HepG2 (cell line): ENCODE data around the gene TBC1D20. TPM values are rescaled to one million over a fixed set of nuclear protein-coding genes. Genes with fewer than 3 reads are reported as not detected.

Experiments used
- CHD4 ChIP-seq: fragments of 200-600 bp; sonication (generic); IDR thresholded peaks from 2 replicates; pipeline ENCODE4 v1.7.0; 2017; ENCODE audit warnings: mild to moderate bottlenecking, low read length, borderline replicate concordance
- GLI4 ChIP-seq: sonication (generic); formaldehyde crosslinking; IDR thresholded peaks from 2 replicates; pipeline ENCODE4 v1.5.1; 2020; ENCODE audit warnings: missing genetic modification reagents, mild to moderate bottlenecking, moderate library complexity, borderline replicate concordance
- GPN1 ChIP-seq: sonication (generic); formaldehyde crosslinking; IDR thresholded peaks from 2 replicates; pipeline ENCODE4 v1.5.1; 2020; ENCODE audit warnings: missing genetic modification reagents, borderline replicate concordance
- GTF3A ChIP-seq: sonication (generic); formaldehyde crosslinking; conservative IDR thresholded peaks from 2 replicates; pipeline ENCODE4 v1.4.0; 2020; ENCODE audit warnings: mild to moderate bottlenecking, missing genetic modification reagents
- KLF9 ChIP-seq: IDR thresholded peaks from 2 replicates; pipeline ENCODE4 v1.6.1; 2016; ENCODE audit warnings: low read depth
- NONO ChIP-seq, 2 experiments: fragments of 450-650 bp in 1 of 2; sonication (generic) in 1 of 2; formaldehyde crosslinking in 1 of 2; IDR thresholded peaks in 1 of 2; conservative IDR thresholded peaks in 1 of 2; 2 replicates each; pipeline versions ENCODE4 v1.6.1 to v1.8.0; 2017 to 2022; ENCODE audit warnings: mild to moderate bottlenecking in 1 of 2, missing genetic modification reagents in 1 of 2, moderate library complexity in 1 of 2
- PTBP1 ChIP-seq: fragments of 200-400 bp; formaldehyde crosslinking; IDR thresholded peaks from 2 replicates; pipeline ENCODE4 v1.6.1; 2018; ENCODE audit warnings: low read length, low read depth; ENCODE audit not compliant: poor library complexity, severe bottlenecking
- SMAD9 ChIP-seq: sonication (generic); formaldehyde crosslinking; IDR thresholded peaks from 2 replicates; pipeline ENCODE4 v1.5.1; 2020; ENCODE audit warnings: mild to moderate bottlenecking, missing genetic modification reagents
- TCF7L2 ChIP-seq: IDR thresholded peaks from 2 replicates; pipeline ENCODE4 v1.6.1; 2011; ENCODE audit warnings: mild to moderate bottlenecking, low read depth, low read length, moderate library complexity
- TFAP4 ChIP-seq: sonication (generic); IDR thresholded peaks from 2 replicates; pipeline ENCODE4 v1.6.1; 2016; ENCODE audit warnings: low read depth, borderline replicate concordance
- ZBTB7B ChIP-seq: sonication (generic); formaldehyde crosslinking; IDR thresholded peaks from 2 replicates; pipeline ENCODE4 v1.4.0; 2020; ENCODE audit warnings: missing genetic modification reagents
- ZNF432 ChIP-seq: sonication (generic); formaldehyde crosslinking; IDR thresholded peaks from 2 replicates; pipeline ENCODE4 v1.5.0; 2020; ENCODE audit warnings: missing genetic modification reagents, mild to moderate bottlenecking, borderline replicate concordance
- ZNF782 ChIP-seq: sonication (generic); formaldehyde crosslinking; IDR thresholded peaks from 2 replicates; pipeline ENCODE4 v1.4.0; 2020; ENCODE audit warnings: missing genetic modification reagents, mild to moderate bottlenecking, borderline replicate concordance
- ZNF878 ChIP-seq: sonication (generic); formaldehyde crosslinking; IDR thresholded peaks from 2 replicates; pipeline ENCODE4 v1.8.1; 2023; ENCODE audit warnings: mild to moderate bottlenecking, missing genetic modification reagents, moderate library complexity
- ZSCAN9 ChIP-seq: IDR thresholded peaks from 2 replicates; pipeline ENCODE4 v1.6.1; 2016; ENCODE audit warnings: borderline replicate concordance
- polyA plus RNA-seq, 8 experiments: library from polyadenylated mRNA; depleted of rRNA in 3 of 8; stranded (reverse) in 7 of 8; unstranded in 1 of 8; fragments of >200 nt; fragmentation: Illumina TruSeq in 4 of 8; extraction: Trizol in 4 of 8; gene quantifications; 2 replicates each; pipeline versions ENCODE4 v1.2.1 to v1.2.3, GENCODE V29; 2011 to 2016; ENCODE audit warnings: low read depth in 4 of 8, missing spikeins in 1 of 8, mixed read lengths in 1 of 8; ENCODE audit not compliant: insufficient read depth in 1 of 8
- total RNA-seq, 5 experiments: library from RNA; depleted of rRNA; stranded (reverse); fragments of >200 nt; fragmentation: Illumina TruSeq; extraction: Trizol; gene quantifications; 2 replicates each; pipeline ENCODE4 v1.2.3, GENCODE V29; 2016; ENCODE audit warnings: low read depth in 1 of 5
- TF ChIP-seq, protein P1 (sequence below): sonication (generic); formaldehyde crosslinking; IDR thresholded peaks from 2 replicates; pipeline ENCODE4 v1.5.1; 2020; ENCODE audit warnings: missing genetic modification reagents, mild to moderate bottlenecking, borderline replicate concordance
- TF ChIP-seq, protein P2 (sequence below): sonication (generic); formaldehyde crosslinking; IDR thresholded peaks from 2 replicates; pipeline ENCODE4 v1.4.0; 2020; ENCODE audit warnings: missing genetic modification reagents, mild to moderate bottlenecking, borderline replicate concordance
- TF ChIP-seq, protein P3 (sequence below): IDR thresholded peaks from 2 replicates; pipeline ENCODE4 v1.6.1; 2016; ENCODE audit warnings: missing biosample characterization, missing genetic modification reagents, low read depth
- TF ChIP-seq, protein P4 (sequence below): sonication (generic); formaldehyde crosslinking; IDR thresholded peaks from 2 replicates; pipeline ENCODE4 v1.4.0; 2020; ENCODE audit warnings: low read depth, mild to moderate bottlenecking, missing genetic modification reagents
- TF ChIP-seq, protein P5 (sequence below): sonication (generic); formaldehyde crosslinking; IDR thresholded peaks from 2 replicates; pipeline ENCODE4 v1.5.0; 2020; ENCODE audit warnings: missing genetic modification reagents

The TBC1D20 gene
- total and polyA plus RNA-seq, 2 of the 13 experiments (the other 11 are each of a cell fraction or from before 2014, with no cell fraction given), result 36.6 to 47.1 TPM

GRCh38 chr20:400454-401275 is 61.7 kb downstream of the TBC1D20 start (continued):
- TF ChIP-seq TCF7L2 (no peak), ZNF782 (CRISPR knock-in tag) (peak; percentile 38; the same call in 1 of the 2 replicates), ZNF878 (CRISPR knock-in tag) (0 out of 2 replicates have a peak, but pooled peaks have one; percentile 35), ZBTB7B (CRISPR knock-in tag) (peak; percentile 63; the same call in 1 of the 2 replicates), GTF3A (CRISPR knock-in tag) (no peak), GLI4 (CRISPR knock-in tag) (no peak), PTBP1 (no peak), SMAD9 (CRISPR knock-in tag) (no peak), GPN1 (CRISPR knock-in tag) (no peak), NONO (IDR thresholded peaks at IDR 0.05) (no peak), NONO (CRISPR knock-in tag; conservative IDR thresholded peaks at IDR 0.05) (peak; percentile 64; the same call in 1 of the 2 replicates), ZNF432 (CRISPR knock-in tag) (no peak), TFAP4 (no peak), KLF9 (no peak), CHD4 (no peak), ZSCAN9 (CRISPR knock-in tag) (peak; percentile 41; the same call in 1 of the 2 replicates)
- TF ChIP-seq, protein P1, sequence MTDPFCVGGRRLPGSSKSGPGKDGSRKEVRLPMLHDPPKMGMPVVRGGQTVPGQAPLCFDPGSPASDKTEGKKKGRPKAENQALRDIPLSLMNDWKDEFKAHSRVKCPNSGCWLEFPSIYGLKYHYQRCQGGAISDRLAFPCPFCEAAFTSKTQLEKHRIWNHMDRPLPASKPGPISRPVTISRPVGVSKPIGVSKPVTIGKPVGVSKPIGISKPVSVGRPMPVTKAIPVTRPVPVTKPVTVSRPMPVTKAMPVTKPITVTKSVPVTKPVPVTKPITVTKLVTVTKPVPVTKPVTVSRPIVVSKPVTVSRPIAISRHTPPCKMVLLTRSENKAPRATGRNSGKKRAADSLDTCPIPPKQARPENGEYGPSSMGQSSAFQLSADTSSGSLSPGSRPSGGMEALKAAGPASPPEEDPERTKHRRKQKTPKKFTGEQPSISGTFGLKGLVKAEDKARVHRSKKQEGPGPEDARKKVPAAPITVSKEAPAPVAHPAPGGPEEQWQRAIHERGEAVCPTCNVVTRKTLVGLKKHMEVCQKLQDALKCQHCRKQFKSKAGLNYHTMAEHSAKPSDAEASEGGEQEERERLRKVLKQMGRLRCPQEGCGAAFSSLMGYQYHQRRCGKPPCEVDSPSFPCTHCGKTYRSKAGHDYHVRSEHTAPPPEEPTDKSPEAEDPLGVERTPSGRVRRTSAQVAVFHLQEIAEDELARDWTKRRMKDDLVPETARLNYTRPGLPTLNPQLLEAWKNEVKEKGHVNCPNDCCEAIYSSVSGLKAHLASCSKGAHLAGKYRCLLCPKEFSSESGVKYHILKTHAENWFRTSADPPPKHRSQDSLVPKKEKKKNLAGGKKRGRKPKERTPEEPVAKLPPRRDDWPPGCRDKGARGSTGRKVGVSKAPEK (CRISPR knock-in tag), result peak; percentile 27; the same call in 1 of the 2 replicates
- TF ChIP-seq, protein P2, sequence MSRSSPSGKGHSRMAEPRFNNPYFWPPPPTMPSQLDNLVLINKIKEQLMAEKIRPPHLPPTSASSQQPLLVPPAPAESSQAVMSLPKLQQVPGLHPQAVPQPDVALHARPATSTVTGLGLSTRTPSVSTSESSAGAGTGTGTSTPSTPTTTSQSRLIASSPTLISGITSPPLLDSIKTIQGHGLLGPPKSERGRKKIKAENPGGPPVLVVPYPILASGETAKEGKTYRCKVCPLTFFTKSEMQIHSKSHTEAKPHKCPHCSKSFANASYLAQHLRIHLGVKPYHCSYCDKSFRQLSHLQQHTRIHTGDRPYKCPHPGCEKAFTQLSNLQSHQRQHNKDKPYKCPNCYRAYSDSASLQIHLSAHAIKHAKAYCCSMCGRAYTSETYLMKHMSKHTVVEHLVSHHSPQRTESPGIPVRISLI (CRISPR knock-in tag), result no peak
- TF ChIP-seq, protein P3, sequence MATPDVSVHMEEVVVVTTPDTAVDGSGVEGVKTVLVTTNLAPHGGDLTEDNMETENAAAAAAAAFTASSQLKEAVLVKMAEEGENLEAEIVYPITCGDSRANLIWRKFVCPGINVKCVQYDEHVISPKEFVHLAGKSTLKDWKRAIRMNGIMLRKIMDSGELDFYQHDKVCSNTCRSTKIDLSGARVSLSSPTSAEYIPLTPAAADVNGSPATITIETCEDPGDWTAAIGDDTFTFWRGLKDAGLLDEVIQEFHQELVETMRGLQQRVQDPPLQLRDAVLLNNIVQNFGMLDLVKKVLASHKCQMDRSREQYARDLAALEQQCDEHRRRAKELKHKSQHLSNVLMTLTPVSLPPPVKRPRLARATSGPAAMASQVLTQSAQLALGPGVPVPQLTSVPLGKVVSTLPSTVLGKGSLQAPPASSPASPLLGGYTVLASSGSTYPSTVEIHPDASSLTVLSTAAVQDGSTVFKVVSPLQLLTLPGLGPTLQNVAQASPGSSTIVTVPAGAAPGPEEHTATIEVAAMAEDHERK (CRISPR knock-in tag), result no peak
- TF ChIP-seq, protein P4, sequence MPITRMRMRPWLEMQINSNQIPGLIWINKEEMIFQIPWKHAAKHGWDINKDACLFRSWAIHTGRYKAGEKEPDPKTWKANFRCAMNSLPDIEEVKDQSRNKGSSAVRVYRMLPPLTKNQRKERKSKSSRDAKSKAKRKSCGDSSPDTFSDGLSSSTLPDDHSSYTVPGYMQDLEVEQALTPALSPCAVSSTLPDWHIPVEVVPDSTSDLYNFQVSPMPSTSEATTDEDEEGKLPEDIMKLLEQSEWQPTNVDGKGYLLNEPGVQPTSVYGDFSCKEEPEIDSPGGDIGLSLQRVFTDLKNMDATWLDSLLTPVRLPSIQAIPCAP (CRISPR knock-in tag), result no peak
- TF ChIP-seq, protein P5, sequence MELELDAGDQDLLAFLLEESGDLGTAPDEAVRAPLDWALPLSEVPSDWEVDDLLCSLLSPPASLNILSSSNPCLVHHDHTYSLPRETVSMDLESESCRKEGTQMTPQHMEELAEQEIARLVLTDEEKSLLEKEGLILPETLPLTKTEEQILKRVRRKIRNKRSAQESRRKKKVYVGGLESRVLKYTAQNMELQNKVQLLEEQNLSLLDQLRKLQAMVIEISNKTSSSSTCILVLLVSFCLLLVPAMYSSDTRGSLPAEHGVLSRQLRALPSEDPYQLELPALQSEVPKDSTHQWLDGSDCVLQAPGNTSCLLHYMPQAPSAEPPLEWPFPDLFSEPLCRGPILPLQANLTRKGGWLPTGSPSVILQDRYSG (CRISPR knock-in tag), result no peak
